ENCODE measurements around the gene SLC7A6OS.

Gene SLC7A6OS

GRCh38 chr16:68284847-68285246, 25.9 kb downstream of the SLC7A6OS start:
- TF ChIP-seq POLR2AphosphoS5 (IDR thresholded peaks at IDR 0.05; ENCODE audit: low read depth, low read length), result no peak
- TF ChIP-seq POU2F2 (IDR thresholded peaks at IDR 0.05; ENCODE audit: low read depth, low read length), result no peak
- no peak for TF ChIP-seq TAF1 (IDR thresholded peaks at IDR 0.05; ENCODE audit: low read depth, low read length)
- peak; percentile 93 for TF ChIP-seq SPI1 (IDR thresholded peaks at IDR 0.05; ENCODE audit: low read depth, low read length)
- TF ChIP-seq PAX5 (IDR thresholded peaks at IDR 0.05; ENCODE audit: insufficient read depth, low read length, severe bottlenecking), result no peak
- DNase-seq (ENCODE audit: insufficient read length, low spot score), result no peak
- peak; percentile 77 for FAIRE-seq

GRCh38 chr16:68283801-68284598, 26.7 kb downstream of the SLC7A6OS start:
- peak; percentile 91 for FAIRE-seq
- TF ChIP-seq POLR2A (IDR thresholded peaks at IDR 0.05; ENCODE audit: low read depth, low read length), result peak; percentile 16; the same call in 1 of the 2 replicates
- no peak for TF ChIP-seq POU2F2 (IDR thresholded peaks at IDR 0.05; ENCODE audit: low read depth, low read length)
- no peak for DNase-seq (ENCODE audit: insufficient read length, low spot score)

GRCh38 chr16:68283346-68283745, 27.4 kb downstream of the SLC7A6OS start:
- TF ChIP-seq PAX5 (IDR thresholded peaks at IDR 0.05; ENCODE audit: insufficient read depth, low read length, severe bottlenecking) (no peak), POLR2A (IDR thresholded peaks at IDR 0.05; ENCODE audit: low read depth, low read length) (peak; percentile 34; the same call in 1 of the 2 replicates), SPI1 (IDR thresholded peaks at IDR 0.05; ENCODE audit: low read depth, low read length) (no peak), POU2F2 (IDR thresholded peaks at IDR 0.05; ENCODE audit: low read depth, low read length) (0 out of 2 replicates have a peak, but pooled peaks have one; percentile 19)
- FAIRE-seq (peak; percentile 13), DNase-seq (ENCODE audit: insufficient read length, low spot score) (no peak)

GRCh38 chr16:68282064-68282452, 28.7 kb downstream of the SLC7A6OS start:
- no peak for FAIRE-seq
- TF ChIP-seq POU2F2 (IDR thresholded peaks at IDR 0.05; ENCODE audit: low read depth, low read length), result no peak
- no peak for TF ChIP-seq PAX5 (IDR thresholded peaks at IDR 0.05; ENCODE audit: insufficient read depth, low read length, severe bottlenecking)
- no peak for TF ChIP-seq TAF1 (IDR thresholded peaks at IDR 0.05; ENCODE audit: low read depth, low read length)

GRCh38 chr16:68281368-68282063, 29.2 kb downstream of the SLC7A6OS start:
- DNase-seq (ENCODE audit: insufficient read length, low spot score) (no peak), FAIRE-seq (no peak)
- no peak for TF ChIP-seq POLR2AphosphoS5 (IDR thresholded peaks at IDR 0.05; ENCODE audit: low read depth, low read length)

More at GRCh38 chr16:68282064-68282452, 28.7 kb downstream of the SLC7A6OS start:
- no peak for DNase-seq (ENCODE audit: insufficient read length, low spot score)

- TF ChIP-seq POU2F2 (IDR thresholded peaks at IDR 0.05; ENCODE audit: low read depth, low read length) (no peak), PAX5 (IDR thresholded peaks at IDR 0.05; ENCODE audit: insufficient read depth, low read length, severe bottlenecking) (no peak), POLR2A (IDR thresholded peaks at IDR 0.05; ENCODE audit: low read depth, low read length) (no peak), TAF1 (IDR thresholded peaks at IDR 0.05; ENCODE audit: low read depth, low read length) (no peak), POLR2AphosphoS5 (IDR thresholded peaks at IDR 0.05; ENCODE audit: low read depth, low read length) (no peak), SPI1 (IDR thresholded peaks at IDR 0.05; ENCODE audit: low read depth, low read length) (no peak)
- FAIRE-seq (no peak), DNase-seq (ENCODE audit: insufficient read length, low spot score) (no peak)
These were observed 30.8 kb downstream of the SLC7A6OS start for GRCh38 chr16:68279726-68280558.

- TF ChIP-seq PAX5 (IDR thresholded peaks at IDR 0.05; ENCODE audit: insufficient read depth, low read length, severe bottlenecking) (no peak), POU2F2 (IDR thresholded peaks at IDR 0.05; ENCODE audit: low read depth, low read length) (no peak), POLR2A (IDR thresholded peaks at IDR 0.05; ENCODE audit: low read depth, low read length) (no peak), SPI1 (IDR thresholded peaks at IDR 0.05; ENCODE audit: low read depth, low read length) (no peak), TAF1 (IDR thresholded peaks at IDR 0.05; ENCODE audit: low read depth, low read length) (no peak), POLR2AphosphoS5 (IDR thresholded peaks at IDR 0.05; ENCODE audit: low read depth, low read length) (no peak)
- FAIRE-seq (no peak), DNase-seq (ENCODE audit: insufficient read length, low spot score) (no peak)
These were observed 34.5 kb downstream of the SLC7A6OS start for GRCh38 chr16:68276223-68276622.

GRCh38 chr16:68275611-68276191, 35.0 kb downstream of the SLC7A6OS start:
- no peak for TF ChIP-seq PAX5 (IDR thresholded peaks at IDR 0.05; ENCODE audit: insufficient read depth, low read length, severe bottlenecking)
- TF ChIP-seq SPI1 (IDR thresholded peaks at IDR 0.05; ENCODE audit: low read depth, low read length), result 0 out of 2 replicates have a peak, but pooled peaks have one; percentile 13
- DNase-seq (ENCODE audit: insufficient read length, low spot score) (no peak), FAIRE-seq (peak; percentile 76)

GRCh38 chr16:68274441-68274840, 36.3 kb downstream of the SLC7A6OS start:
- TF ChIP-seq POLR2AphosphoS5 (IDR thresholded peaks at IDR 0.05; ENCODE audit: low read depth, low read length) (no peak), POU2F2 (IDR thresholded peaks at IDR 0.05; ENCODE audit: low read depth, low read length) (0 out of 2 replicates have a peak, but pooled peaks have one; percentile 9), SPI1 (IDR thresholded peaks at IDR 0.05; ENCODE audit: low read depth, low read length) (0 out of 2 replicates have a peak, but pooled peaks have one; percentile 14)
- FAIRE-seq (peak; percentile 51), DNase-seq (ENCODE audit: insufficient read length, low spot score) (no peak)

All from GM12891 (cell line).